K562 (cell line): ENCODE results near the gene NEURL1. TPM values are rescaled to one million over a fixed set of nuclear protein-coding genes. Genes with fewer than 3 reads are reported as not detected.

Experiments used
- ATAC-seq: fragments of 200-7000 bp; cut with Tn5 transposase; 3 replicates; pipeline ENCODE4 v1.9.1; 2020; ENCODE audit warnings: moderate library complexity
- BruUV-seq: library from RNA; stranded (reverse); fragments of 400-500 nt; replicated peaks from 2 replicates; lab custom pipeline; 2021; lab: Mats Ljungman, UMichigan
- CTCF ChIA-PET: fragments of 300-600 bp; formaldehyde crosslinking; extraction: SDS; loops from one replicate; lab custom pipeline; 2021; ENCODE audit warnings: low intra/inter-chr PET ratio; lab: Yijun Ruan, JAX
- POLR2A ChIA-PET: fragments of 300-600, 350-650 bp; sonication (Branson Sonifier 250); formaldehyde crosslinking; extraction: SDS; loops from one replicate; lab custom pipeline; 2021; ENCODE audit warnings: antibody characterized with exemption, inconsistent platforms; lab: Yijun Ruan, JAX
- DNase-seq, 4 experiments: peaks; one replicate each; pipeline versions ENCODE4 v3.0.0 to v3.0.0-alpha.2; 2011 to 2018; ENCODE audit warnings: low spot score in 3 of 4, mixed read lengths in 3 of 4; ENCODE audit errors: extremely low read depth in 1 of 4
- FAIRE-seq: peaks from 2 replicates; lab custom pipeline; 2011; peaks lifted over from hg19 to GRCh38; lab: Jason Lieb, UNC
- H2AFZ ChIP-seq: 2 replicates; pipeline ENCODE4 v1.6.0; 2011; ENCODE audit warnings: low read depth, low read length, control low read depth, inconsistent platforms
- H3K27ac ChIP-seq: fragments of 200-600 bp; 3 replicates; pipeline ENCODE4 v1.8.0; 2011; ENCODE audit warnings: low read depth, mild to moderate bottlenecking, control low read depth, inconsistent platforms, low read length, moderate library complexity, mixed read lengths; ENCODE audit errors: extremely low read depth
- H3K27me3 ChIP-seq, 2 experiments: fragments of 300-600 bp in 1 of 2; 2 replicates in 1 of 2; 3 replicates in 1 of 2; pipeline versions ENCODE4 v1.6.0 to v1.8.0; 2011; ENCODE audit warnings: inconsistent platforms in 2 of 2, low read length in 2 of 2, mild to moderate bottlenecking in 1 of 2, mixed read lengths in 1 of 2, moderate library complexity in 1 of 2; ENCODE audit not compliant: control insufficient read depth in 2 of 2, insufficient read depth in 2 of 2
- H3K36me3 ChIP-seq: fragments of 300-600 bp; 3 replicates; pipeline ENCODE4 v1.8.0; 2011; ENCODE audit warnings: mild to moderate bottlenecking, low read length, inconsistent platforms; ENCODE audit not compliant: control insufficient read depth, insufficient read depth
- H3K4me1 ChIP-seq, 2 experiments: fragments of 200-600 bp in 1 of 2; replicated peaks in 1 of 2; 2 replicates in 1 of 2; 3 replicates in 1 of 2; pipeline versions ENCODE4 v1.5.1 to v1.8.0; 2011; ENCODE audit warnings: inconsistent platforms in 2 of 2, low read length in 2 of 2, mild to moderate bottlenecking in 1 of 2, mixed read lengths in 1 of 2, moderate library complexity in 1 of 2; ENCODE audit not compliant: control insufficient read depth in 2 of 2, insufficient read depth in 2 of 2
- H3K4me2 ChIP-seq: 2 replicates; pipeline ENCODE4 v1.6.1; 2011; ENCODE audit warnings: low read length, control low read depth, inconsistent platforms, mixed read lengths; ENCODE audit not compliant: insufficient read depth
- H3K4me3 ChIP-seq: fragments of 200-600 bp; sonication (generic), shearing (Covaris generic); 2 replicates; pipeline ENCODE4 v1.5.1; 2016; ENCODE audit warnings: control low read depth, inconsistent platforms
- H3K79me2 ChIP-seq: fragments of 200-600 bp; 3 replicates; pipeline ENCODE4 v1.8.0; 2011; ENCODE audit warnings: low read length, inconsistent platforms; ENCODE audit not compliant: control insufficient read depth, insufficient read depth
- H3K9ac ChIP-seq, 2 experiments: 2 replicates each; pipeline versions ENCODE4 v1.6.0 to v1.6.1; 2011; ENCODE audit warnings: low read depth in 2 of 2, low read length in 2 of 2, control low read depth in 1 of 2, inconsistent platforms in 1 of 2, mild to moderate bottlenecking in 1 of 2, mixed read lengths in 1 of 2; ENCODE audit not compliant: insufficient read depth in 1 of 2
- H3K9me1 ChIP-seq: one replicate; pipeline ENCODE4 v1.6.0; 2011; ENCODE audit warnings: inconsistent platforms, mild to moderate bottlenecking, low read length, moderate library complexity; ENCODE audit not compliant: control insufficient read depth, insufficient read depth
- H3K9me3 ChIP-seq: replicated peaks from 2 replicates; pipeline ENCODE4 v1.5.1; 2011; ENCODE audit warnings: low read depth, low read length, inconsistent platforms; ENCODE audit not compliant: control insufficient read depth, insufficient read depth
- H4K20me1 ChIP-seq: replicated peaks from 2 replicates; pipeline ENCODE4 v1.6.1; 2011; ENCODE audit warnings: low read length, inconsistent platforms, mixed read lengths; ENCODE audit not compliant: control insufficient read depth, insufficient read depth
- CTCFL ChIP-seq: IDR thresholded peaks from 2 replicates; pipeline ENCODE4 v1.6.1; 2011; ENCODE audit warnings: borderline replicate concordance, low read depth, mild to moderate bottlenecking, moderate library complexity, low read length; ENCODE audit not compliant: insufficient read depth, poor library complexity, severe bottlenecking
- HDAC6 ChIP-seq: IDR thresholded peaks from 2 replicates; pipeline ENCODE4 v1.6.1; 2012; ENCODE audit warnings: low read depth, mild to moderate bottlenecking, control low read depth, inconsistent platforms, low read length, moderate library complexity
- ILF3 ChIP-seq: fragments of 450-650 bp; IDR thresholded peaks from 2 replicates; pipeline ENCODE4 v1.6.1; 2018; ENCODE audit warnings: antibody characterized with exemption, mild to moderate bottlenecking, moderate library complexity, borderline replicate concordance
- MTA1 ChIP-seq: fragments of 450-650 bp; IDR thresholded peaks from 2 replicates; pipeline ENCODE4 v1.6.1; 2017; ENCODE audit warnings: borderline replicate concordance
- PURB ChIP-seq: sonication (generic); formaldehyde crosslinking; IDR thresholded peaks from 2 replicates; pipeline ENCODE4 v1.9.0; 2021; ENCODE audit warnings: low read depth, mild to moderate bottlenecking, missing genetic modification reagents
- RBFOX2 ChIP-seq: fragments of 200-400 bp; formaldehyde crosslinking; IDR thresholded peaks from 2 replicates; pipeline ENCODE4 v1.6.1; 2017; ENCODE audit warnings: low read depth, mild to moderate bottlenecking, low read length, moderate library complexity
- TCF7 ChIP-seq: sonication (generic); IDR thresholded peaks from 2 replicates; pipeline ENCODE4 v1.6.1; 2016; ENCODE audit warnings: antibody characterized with exemption, borderline replicate concordance
- ZKSCAN3 ChIP-seq: fragments of 250-450 bp; sonication (Bioruptor Pico); IDR thresholded peaks from 2 replicates; pipeline ENCODE4 v1.4.0; 2020
- WGBS: fragments of 100-300 bp; shearing (Covaris generic); methylation state at CpG from one replicate; pipeline ENCODE4 v1.1.6; 2016; ENCODE audit warnings: low coverage, mixed read lengths; ENCODE audit not compliant: insufficient coverage; ENCODE audit errors: missing lambda C conversion rate; 5-methylcytosine and 5-hydroxymethylcytosine counted together
- in situ Hi-C: fragments of 300-500 bp; cut with MboI; formaldehyde crosslinking; loops from 4 replicates; pipeline ENCODE4 v1.15.0; 2018; ENCODE audit warnings: inconsistent platforms, mixed read lengths
- intact Hi-C: fragments of 100-400 bp; cut with micrococcal nuclease; formaldehyde crosslinking; loops from 2 replicates; pipeline ENCODE4 v1.14.2; 2022
- polyA plus RNA-seq, 8 experiments: library from polyadenylated mRNA; depleted of rRNA in 4 of 8; stranded (reverse) in 5 of 8; unstranded in 3 of 8; fragments of >200 nt; fragmentation: Nextera tagmentation in 2 of 8; fragmentation: Illumina TruSeq in 1 of 8; extraction: Ambion mirVana in 2 of 8; extraction: Trizol in 1 of 8; gene quantifications; 2 replicates each; pipeline versions ENCODE4 v1.2.1 to v1.2.3, GENCODE V29; 2011 to 2014; ENCODE audit warnings: inconsistent platforms in 1 of 8, missing spikeins in 1 of 8
- total RNA-seq, 7 experiments: library from RNA; depleted of rRNA in 6 of 7; stranded (reverse); fragments of >200 nt in 6 of 7; fragmentation: Illumina TruSeq in 2 of 7; extraction: Trizol in 2 of 7; gene quantifications; 2 replicates each; pipeline versions ENCODE4 v1.2.1 to v1.2.3, GENCODE V29; 2011 to 2021; ENCODE audit warnings: low replicate concordance in 1 of 7

The NEURL1 gene
- total and polyA plus RNA-seq, 9 of the 15 experiments (the other 6 are each of a cell fraction or from before 2014, with no cell fraction given) = 0.01 to 0.45 (median 0.16) TPM; not detected in 5

GRCh38 chr10:103570844-103571655, 77.5 kb downstream of the NEURL1 start:
- Histone ChIP-seq H3K79me2 (no peaks in the 10 kb centered on the region), H3K9me3 (no peaks in the 10 kb centered on the region), H3K36me3 (no peaks in the 10 kb centered on the region), H3K4me3 (no peak overlapping the region), H3K27ac (no peak overlapping the region), H2AFZ (no peak overlapping the region), H3K4me1 (peaks cover 4 to 18% of the 10 kb centered on the region in 2 experiments; a peak in 4 of 5 replicates), H3K9me1 (peaks cover 2% of the 10 kb centered on the region), H4K20me1 (no peaks in the 10 kb centered on the region; the same call in 1 of the 2 replicates), H3K9ac (no peak overlapping the region), H3K27me3 (peaks cover 0 to 16% of the 10 kb centered on the region in 2 experiments; a peak in 2 of 5 replicates), H3K4me2 (no peak overlapping the region)
- intact Hi-C loops (no loop called here), in situ Hi-C loops (no loop called here)
- no peak for ATAC-seq
- ChIA-PET CTCF (no interaction called here), POLR2A (no interaction called here)
- WGBS = 18% methylated on average over 9 of the region's 28 CpGs
- DNase-seq = no peak
- BruUV-seq = no TSS peak
- no peak for TF ChIP-seq ZKSCAN3 (CRISPR knock-in tag)
- TF ChIP-seq CTCFL = no peak
- no peak for TF ChIP-seq ILF3
- TF ChIP-seq TCF7 = no peak
- no peak for TF ChIP-seq RBFOX2
- TF ChIP-seq PURB (CRISPR knock-in tag) = no peak
- TF ChIP-seq HDAC6 = no peak
- no peak for TF ChIP-seq MTA1
- no peak for FAIRE-seq
